Measurements from ENCODE around the gene MT2A.

The MT2A gene

DNA sequence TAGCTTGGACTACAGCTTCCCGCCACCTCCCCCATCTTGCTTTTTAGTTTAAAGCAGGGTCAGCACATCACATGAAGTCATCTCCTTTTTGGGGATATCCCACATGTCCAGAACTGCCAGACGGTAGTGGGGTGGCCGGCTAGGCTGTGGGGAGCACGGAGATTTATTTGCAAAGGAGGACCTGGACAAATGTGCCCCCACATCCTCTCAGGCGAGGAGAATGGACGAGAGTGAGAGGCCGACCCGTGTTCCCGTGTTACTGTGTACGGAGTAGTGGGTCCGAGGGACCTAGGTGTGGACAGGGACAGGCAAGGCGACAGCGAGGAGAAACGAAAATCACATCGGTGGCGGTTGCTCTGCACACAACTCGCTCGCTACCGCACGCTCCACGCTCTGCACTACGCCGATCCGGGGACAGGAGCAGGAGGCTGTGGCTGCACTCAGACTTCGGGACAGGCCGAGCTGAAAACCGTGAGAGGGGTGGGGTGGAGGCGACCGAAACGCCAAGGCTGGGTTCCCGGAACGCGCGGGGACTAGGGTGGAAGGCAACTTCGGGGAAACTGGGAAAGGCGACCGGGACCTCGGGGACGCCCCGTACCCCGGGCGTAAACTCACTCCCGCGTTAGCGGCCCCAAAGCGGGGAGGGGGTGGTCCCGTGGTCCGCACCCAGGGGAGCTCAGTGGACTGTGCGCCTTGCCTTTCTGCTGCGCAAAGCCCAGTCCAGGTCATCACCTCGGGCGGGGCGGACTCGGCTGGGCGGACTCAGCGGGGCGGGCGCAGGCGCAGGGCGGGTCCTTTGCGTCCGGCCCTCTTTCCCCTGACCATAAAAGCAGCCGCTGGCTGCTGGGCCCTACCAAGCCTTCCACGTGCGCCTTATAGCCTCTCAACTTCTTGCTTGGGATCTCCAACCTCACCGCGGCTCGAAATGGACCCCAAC, 29.7 kb downstream of the MT2A start, which contains the start of gene MT1A:
Gene MT1A (plus strand): TSS at position 853 of the 937 bp plus-strand sequence. CDS start 73 bp downstream, at position 926.
- H3K4me1 ChIP-seq (ENCODE audit: control insufficient read depth, insufficient read depth, low read length) = no peaks in the 10 kb centered on the region
- WGBS, 2 experiments = 2 to 3% methylated on average over 68 of the region's 68 CpGs
- no peaks in the 10 kb centered on the region for H3K9me3 ChIP-seq (ENCODE audit: control insufficient read depth, low read length)
- peak within 1 kb of the TSS; percentile 23 for H3K4me3 ChIP-seq (ENCODE audit: insufficient read depth, low read depth, low read length)
- H3K27me3 ChIP-seq (ENCODE audit: control insufficient read depth, insufficient read depth, low read length, poor library complexity, severe bottlenecking) = peaks cover 100% of the 10 kb centered on the region
- no peak within 1 kb of the TSS for H3K27ac ChIP-seq (ENCODE audit: insufficient read depth, low read depth, low read length, poor library complexity, severe bottlenecking)
- H3K36me3 ChIP-seq (ENCODE audit: control insufficient read depth, insufficient read depth, low read length) = no peaks in the 10 kb centered on the region

GRCh38 chr16:56639045-56639444, 30.7 kb downstream of the MT2A start:
- Histone ChIP-seq H3K4me3 (ENCODE audit: insufficient read depth, low read depth, low read length) (no peak overlapping the region), H3K27ac (ENCODE audit: insufficient read depth, low read depth, low read length, poor library complexity, severe bottlenecking) (no peak overlapping the region), H3K27me3 (ENCODE audit: control insufficient read depth, insufficient read depth, low read length, poor library complexity, severe bottlenecking) (peaks cover 100% of the 10 kb centered on the region), H3K4me1 (ENCODE audit: control insufficient read depth, insufficient read depth, low read length) (peaks cover 7% of the 10 kb centered on the region), H3K9me3 (ENCODE audit: control insufficient read depth, low read length) (no peaks in the 10 kb centered on the region), H3K36me3 (ENCODE audit: control insufficient read depth, insufficient read depth, low read length) (no peaks in the 10 kb centered on the region)
- 59 to 67% methylated on average over 1 of the region's 1 CpG for WGBS, 2 experiments

DNA sequence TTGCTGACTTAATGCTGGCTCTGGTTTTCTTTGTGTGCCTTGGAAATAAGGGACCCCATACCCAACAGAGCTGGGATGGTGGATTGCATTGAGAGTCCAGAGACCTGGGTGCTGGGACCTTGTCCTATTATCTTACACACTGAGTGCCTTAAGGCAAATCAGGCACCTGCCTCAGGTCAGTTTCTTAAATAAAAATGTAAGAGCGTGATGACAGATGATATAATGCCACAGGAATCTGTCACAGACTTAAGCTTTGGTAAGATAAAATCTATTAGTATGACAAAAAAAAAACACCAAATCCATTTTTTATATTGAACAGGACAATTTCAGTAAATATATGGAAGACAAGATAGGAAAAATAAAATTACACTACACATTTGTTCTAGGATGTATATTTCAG, 31.7 kb downstream of the MT2A start:
- 80 to 100% methylated on average over 1 of the region's 1 CpG for WGBS, 2 experiments
- H3K4me1 ChIP-seq (ENCODE audit: control insufficient read depth, insufficient read depth, low read length) = peaks cover 7% of the 10 kb centered on the region
- no peaks in the 10 kb centered on the region for H3K36me3 ChIP-seq (ENCODE audit: control insufficient read depth, insufficient read depth, low read length)
- H3K27ac ChIP-seq (ENCODE audit: insufficient read depth, low read depth, low read length, poor library complexity, severe bottlenecking) = no peak overlapping the region
- no peak overlapping the region for H3K4me3 ChIP-seq (ENCODE audit: insufficient read depth, low read depth, low read length)
- H3K27me3 ChIP-seq (ENCODE audit: control insufficient read depth, insufficient read depth, low read length, poor library complexity, severe bottlenecking) = peaks cover 100% of the 10 kb centered on the region
- no peaks in the 10 kb centered on the region for H3K9me3 ChIP-seq (ENCODE audit: control insufficient read depth, low read length)

DNA sequence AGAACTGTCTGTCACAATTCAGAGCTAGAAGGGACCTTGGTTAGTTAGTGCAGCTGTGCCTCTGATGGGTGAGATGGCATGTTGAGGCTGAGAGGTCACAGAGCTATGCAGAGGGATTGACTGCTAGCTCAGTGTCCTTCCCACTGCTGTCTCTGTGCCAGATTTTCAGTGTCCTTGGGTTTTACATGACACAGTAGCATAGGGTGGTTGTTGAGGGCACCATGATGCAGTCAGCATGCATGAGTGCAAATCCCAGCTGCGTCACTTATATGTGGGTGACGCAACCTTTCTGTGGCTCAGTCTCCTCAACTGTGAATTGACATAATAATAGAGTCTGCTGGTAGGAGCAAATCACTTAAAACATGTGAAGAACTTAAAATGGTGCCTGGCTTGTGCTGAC, 32.8 kb downstream of the MT2A start:
- H3K27ac ChIP-seq (ENCODE audit: insufficient read depth, low read depth, low read length, poor library complexity, severe bottlenecking) = no peak overlapping the region
- 84 to 85% methylated on average over 2 of the region's 2 CpGs for WGBS, 2 experiments
- H3K4me1 ChIP-seq (ENCODE audit: control insufficient read depth, insufficient read depth, low read length) = peaks cover 7% of the 10 kb centered on the region
- no peaks in the 10 kb centered on the region for H3K36me3 ChIP-seq (ENCODE audit: control insufficient read depth, insufficient read depth, low read length)
- peaks cover 100% of the 10 kb centered on the region for H3K27me3 ChIP-seq (ENCODE audit: control insufficient read depth, insufficient read depth, low read length, poor library complexity, severe bottlenecking)
- no peaks in the 10 kb centered on the region for H3K9me3 ChIP-seq (ENCODE audit: control insufficient read depth, low read length)
- H3K4me3 ChIP-seq (ENCODE audit: insufficient read depth, low read depth, low read length) = no peak overlapping the region

- Histone ChIP-seq H3K27me3 (ENCODE audit: control insufficient read depth, insufficient read depth, low read length, poor library complexity, severe bottlenecking) (peaks cover 100% of the 10 kb centered on the region), H3K27ac (ENCODE audit: insufficient read depth, low read depth, low read length, poor library complexity, severe bottlenecking) (no peak overlapping the region), H3K36me3 (ENCODE audit: control insufficient read depth, insufficient read depth, low read length) (no peaks in the 10 kb centered on the region), H3K9me3 (ENCODE audit: control insufficient read depth, low read length) (no peaks in the 10 kb centered on the region), H3K4me1 (ENCODE audit: control insufficient read depth, insufficient read depth, low read length) (peaks cover 7% of the 10 kb centered on the region), H3K4me3 (ENCODE audit: insufficient read depth, low read depth, low read length) (no peak overlapping the region)
- whole genome bisulfite sequencing, 2 experiments = 5 to 6% methylated on average over 42 of the region's 42 CpGs
Measured at GRCh38 chr16:56643080-56643778, 34.8 kb downstream of the MT2A start.

- Histone ChIP-seq H3K36me3 (ENCODE audit: control insufficient read depth, insufficient read depth, low read length) (no peaks in the 10 kb centered on the region), H3K27ac (ENCODE audit: insufficient read depth, low read depth, low read length, poor library complexity, severe bottlenecking) (no peak overlapping the region), H3K4me1 (ENCODE audit: control insufficient read depth, insufficient read depth, low read length) (peaks cover 7% of the 10 kb centered on the region), H3K4me3 (ENCODE audit: insufficient read depth, low read depth, low read length) (no peak overlapping the region), H3K9me3 (ENCODE audit: control insufficient read depth, low read length) (no peaks in the 10 kb centered on the region), H3K27me3 (ENCODE audit: control insufficient read depth, insufficient read depth, low read length, poor library complexity, severe bottlenecking) (peaks cover 100% of the 10 kb centered on the region)
- WGBS, 2 experiments = 59 to 66% methylated on average over 5 of the region's 5 CpGs
Measured at GRCh38 chr16:56643833-56644232, 35.4 kb downstream of the MT2A start.

GRCh38 chr16:56645311-56645710, 36.9 kb downstream of the MT2A start:
- Histone ChIP-seq H3K4me1 (ENCODE audit: control insufficient read depth, insufficient read depth, low read length) (peaks cover 7% of the 10 kb centered on the region), H3K27ac (ENCODE audit: insufficient read depth, low read depth, low read length, poor library complexity, severe bottlenecking) (no peak overlapping the region), H3K36me3 (ENCODE audit: control insufficient read depth, insufficient read depth, low read length) (no peaks in the 10 kb centered on the region), H3K27me3 (ENCODE audit: control insufficient read depth, insufficient read depth, low read length, poor library complexity, severe bottlenecking) (peaks cover 99% of the 10 kb centered on the region), H3K4me3 (ENCODE audit: insufficient read depth, low read depth, low read length) (no peak overlapping the region), H3K9me3 (ENCODE audit: control insufficient read depth, low read length) (no peaks in the 10 kb centered on the region)
- WGBS, 2 experiments = 65 to 85% methylated on average over 1 of the region's 1 CpG

DNA sequence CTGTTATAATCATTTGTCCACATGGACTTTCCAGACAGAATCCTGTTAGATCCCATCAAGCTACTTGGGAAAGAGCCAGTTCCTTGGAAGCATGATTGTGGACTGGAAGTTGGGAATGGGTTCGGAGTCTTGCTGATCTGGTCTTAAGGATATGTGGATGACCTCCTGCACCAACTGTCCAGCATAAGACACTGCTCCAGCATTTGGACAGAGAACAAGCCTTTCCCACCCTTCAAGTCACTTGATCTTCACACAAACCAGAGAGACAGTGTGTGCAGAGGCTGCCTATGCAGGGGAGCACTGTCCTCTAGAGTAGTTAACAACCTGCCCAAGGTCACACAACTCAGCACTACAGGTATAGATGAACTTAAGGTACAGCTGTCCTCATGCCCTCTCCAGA, 37.5 kb downstream of the MT2A start:
- Histone ChIP-seq H3K27ac (ENCODE audit: insufficient read depth, low read depth, low read length, poor library complexity, severe bottlenecking) (no peak overlapping the region), H3K9me3 (ENCODE audit: control insufficient read depth, low read length) (no peaks in the 10 kb centered on the region), H3K36me3 (ENCODE audit: control insufficient read depth, insufficient read depth, low read length) (no peaks in the 10 kb centered on the region), H3K27me3 (ENCODE audit: control insufficient read depth, insufficient read depth, low read length, poor library complexity, severe bottlenecking) (peaks cover 94% of the 10 kb centered on the region), H3K4me1 (ENCODE audit: control insufficient read depth, insufficient read depth, low read length) (peaks cover 7% of the 10 kb centered on the region), H3K4me3 (ENCODE audit: insufficient read depth, low read depth, low read length) (no peak overlapping the region)
- 0% methylated on average over 1 of the region's 1 CpG for WGBS, 2 experiments

DNA sequence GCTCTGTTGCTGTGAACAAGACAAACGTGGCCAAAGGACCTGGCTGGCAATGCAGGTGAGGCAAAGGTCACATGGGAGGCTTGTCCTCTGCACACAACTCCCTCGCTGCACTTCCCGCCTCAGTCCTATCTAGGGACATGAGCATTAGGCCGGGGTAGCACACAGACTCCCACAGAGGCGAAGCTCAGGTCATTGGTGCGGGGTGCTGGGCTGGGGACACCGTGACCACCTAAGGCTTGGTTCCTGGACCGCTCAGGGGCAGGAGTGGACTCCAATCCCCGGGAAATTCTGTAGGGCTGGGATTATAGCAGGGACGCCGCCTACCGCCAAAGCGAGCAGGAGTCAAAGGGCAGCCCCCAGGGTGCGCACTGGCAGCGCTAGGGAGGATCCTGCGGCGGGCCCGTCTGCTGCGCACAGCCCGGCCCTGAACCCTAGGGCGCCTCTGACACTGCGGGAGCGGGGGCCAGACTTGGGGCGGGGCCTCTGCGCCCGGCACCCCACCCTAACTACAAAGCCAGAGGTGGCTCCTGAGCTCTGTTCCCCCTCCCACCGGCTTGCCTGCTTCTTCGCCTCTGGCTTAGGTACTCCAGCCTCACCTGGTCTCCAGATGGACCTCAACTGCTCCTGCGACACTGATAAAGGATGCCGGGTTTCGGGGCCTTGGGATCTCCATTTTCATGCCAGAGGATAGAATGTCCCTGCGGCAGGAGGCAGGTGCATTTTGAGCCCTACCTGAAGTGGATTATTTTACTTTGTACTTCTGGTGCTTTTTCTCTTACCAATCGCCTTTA, 39.5 kb downstream of the MT2A start:
- 48 to 52% methylated on average over 33 of the region's 33 CpGs for WGBS, 2 experiments
- H3K9me3 ChIP-seq (ENCODE audit: control insufficient read depth, low read length) = no peaks in the 10 kb centered on the region
- H3K36me3 ChIP-seq (ENCODE audit: control insufficient read depth, insufficient read depth, low read length) = no peaks in the 10 kb centered on the region
- peaks cover 7% of the 10 kb centered on the region for H3K4me1 ChIP-seq (ENCODE audit: control insufficient read depth, insufficient read depth, low read length)
- H3K27me3 ChIP-seq (ENCODE audit: control insufficient read depth, insufficient read depth, low read length, poor library complexity, severe bottlenecking) = peaks cover 83% of the 10 kb centered on the region
- H3K27ac ChIP-seq (ENCODE audit: insufficient read depth, low read depth, low read length, poor library complexity, severe bottlenecking) = no peak overlapping the region
- H3K4me3 ChIP-seq (ENCODE audit: insufficient read depth, low read depth, low read length) = no peak overlapping the region
